Tibial nerve (tissue), 4 donors: Measurements from ENCODE around the gene C5orf15. TPM values are rescaled to one million over a fixed set of nuclear protein-coding genes. Genes with fewer than 3 reads are reported as not detected.

Experiments used
- DNase-seq, 2 donors: peaks; one replicate each; pipeline ENCODE4 v3.0.0-alpha.2; 2019; ENCODE audit warnings: low spot score in 2 of 2
- H3K27ac ChIP-seq, 4 donors: fragments of 200-600 bp; sonication (generic) in 3 of 4; one replicate each; pipeline ENCODE4 v1.5.1; 2017 to 2019; ENCODE audit warnings: mild to moderate bottlenecking in 1 of 4
- H3K27me3 ChIP-seq, 2 donors: fragments of 200-600 bp; sonication (generic) in 1 of 2; one replicate each; pipeline versions ENCODE4 v1.5.1 to v1.6.0; 2017 to 2019
- H3K36me3 ChIP-seq, 3 donors: fragments of 200-600 bp; sonication (generic); one replicate each; pipeline ENCODE4 v1.5.1; 2018 to 2019
- H3K4me1 ChIP-seq, 4 donors: fragments of 200-600 bp; sonication (generic) in 3 of 4; one replicate each; pipeline ENCODE4 v1.5.1; 2017 to 2019
- H3K4me3 ChIP-seq, 4 donors: fragments of 200-600 bp; sonication (generic) in 3 of 4; one replicate each; pipeline ENCODE4 v1.5.1; 2017 to 2019; ENCODE audit warnings: mild to moderate bottlenecking in 1 of 4, moderate library complexity in 1 of 4
- H3K9me3 ChIP-seq, 4 donors: fragments of 200-600 bp; sonication (generic) in 3 of 4; one replicate each; pipeline ENCODE4 v1.5.1; 2017 to 2019
- EP300 ChIP-seq, 2 donors: sonication (generic); formaldehyde crosslinking; IDR thresholded peaks; one replicate each; pipeline ENCODE4 v1.6.1; 2017; ENCODE audit warnings: antibody characterized with exemption in 2 of 2, mild to moderate bottlenecking in 1 of 2
- POLR2A ChIP-seq, 2 donors: fragments of 450-650 bp; IDR thresholded peaks; one replicate each; pipeline ENCODE4 v1.6.1; 2017; ENCODE audit warnings: antibody characterized with exemption in 2 of 2, mild to moderate bottlenecking in 2 of 2, moderate library complexity in 2 of 2
- WGBS, 2 donors: methylation state at CpG; one replicate each; pipeline ENCODE4 v1.1.5; 2018; 5-methylcytosine and 5-hydroxymethylcytosine counted together
- total RNA-seq, 4 donors: library from RNA; depleted of rRNA; stranded (reverse); fragments of >200 nt; gene quantifications; one replicate each; pipeline ENCODE4 v1.1.0, GENCODE V29; 2016
- TF ChIP-seq, protein P1 (sequence below), 5 experiments: fragments of 200-600 bp in 3 of 5; fragments of 450-650 bp in 2 of 5; sonication (generic) in 3 of 5; IDR thresholded peaks; one replicate each; pipeline ENCODE4 v1.5.1; 2016 to 2019; ENCODE audit warnings: antibody characterized with exemption in 5 of 5, mild to moderate bottlenecking in 3 of 5, moderate library complexity in 2 of 5

Gene C5orf15
- total RNA-seq, 4 donors from 2014 or later = 27.6 to 34.3 (median 32.9) TPM

GRCh38 chr5:133928587-133929393, 39.6 kb downstream of the C5orf15 start:
- Histone ChIP-seq H3K4me1 (peaks cover 0 to 18% (median 2%) of the 10 kb centered on the region in 4 donors), H3K9me3 (no peaks in the 10 kb centered on the region), H3K4me3 (no peak overlapping the region), H3K36me3 (no peaks in the 10 kb centered on the region), H3K27me3 (no peaks in the 10 kb centered on the region), H3K27ac (no peak overlapping the region)
- TF ChIP-seq, protein P1, sequence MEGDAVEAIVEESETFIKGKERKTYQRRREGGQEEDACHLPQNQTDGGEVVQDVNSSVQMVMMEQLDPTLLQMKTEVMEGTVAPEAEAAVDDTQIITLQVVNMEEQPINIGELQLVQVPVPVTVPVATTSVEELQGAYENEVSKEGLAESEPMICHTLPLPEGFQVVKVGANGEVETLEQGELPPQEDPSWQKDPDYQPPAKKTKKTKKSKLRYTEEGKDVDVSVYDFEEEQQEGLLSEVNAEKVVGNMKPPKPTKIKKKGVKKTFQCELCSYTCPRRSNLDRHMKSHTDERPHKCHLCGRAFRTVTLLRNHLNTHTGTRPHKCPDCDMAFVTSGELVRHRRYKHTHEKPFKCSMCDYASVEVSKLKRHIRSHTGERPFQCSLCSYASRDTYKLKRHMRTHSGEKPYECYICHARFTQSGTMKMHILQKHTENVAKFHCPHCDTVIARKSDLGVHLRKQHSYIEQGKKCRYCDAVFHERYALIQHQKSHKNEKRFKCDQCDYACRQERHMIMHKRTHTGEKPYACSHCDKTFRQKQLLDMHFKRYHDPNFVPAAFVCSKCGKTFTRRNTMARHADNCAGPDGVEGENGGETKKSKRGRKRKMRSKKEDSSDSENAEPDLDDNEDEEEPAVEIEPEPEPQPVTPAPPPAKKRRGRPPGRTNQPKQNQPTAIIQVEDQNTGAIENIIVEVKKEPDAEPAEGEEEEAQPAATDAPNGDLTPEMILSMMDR (IDR thresholded peaks at IDR 0.05) = no peak
- TF ChIP-seq EP300 (IDR thresholded peaks at IDR 0.05) = no peak
- no peak for TF ChIP-seq POLR2A (IDR thresholded peaks at IDR 0.05)
- no peak for DNase-seq
- WGBS, 2 donors = 79 to 85% methylated on average over 9 of the region's 9 CpGs

- no peak overlapping the region for H3K27ac ChIP-seq
These were observed 40.9 kb downstream of the C5orf15 start for GRCh38 chr5:133927300-133928180.

DNA sequence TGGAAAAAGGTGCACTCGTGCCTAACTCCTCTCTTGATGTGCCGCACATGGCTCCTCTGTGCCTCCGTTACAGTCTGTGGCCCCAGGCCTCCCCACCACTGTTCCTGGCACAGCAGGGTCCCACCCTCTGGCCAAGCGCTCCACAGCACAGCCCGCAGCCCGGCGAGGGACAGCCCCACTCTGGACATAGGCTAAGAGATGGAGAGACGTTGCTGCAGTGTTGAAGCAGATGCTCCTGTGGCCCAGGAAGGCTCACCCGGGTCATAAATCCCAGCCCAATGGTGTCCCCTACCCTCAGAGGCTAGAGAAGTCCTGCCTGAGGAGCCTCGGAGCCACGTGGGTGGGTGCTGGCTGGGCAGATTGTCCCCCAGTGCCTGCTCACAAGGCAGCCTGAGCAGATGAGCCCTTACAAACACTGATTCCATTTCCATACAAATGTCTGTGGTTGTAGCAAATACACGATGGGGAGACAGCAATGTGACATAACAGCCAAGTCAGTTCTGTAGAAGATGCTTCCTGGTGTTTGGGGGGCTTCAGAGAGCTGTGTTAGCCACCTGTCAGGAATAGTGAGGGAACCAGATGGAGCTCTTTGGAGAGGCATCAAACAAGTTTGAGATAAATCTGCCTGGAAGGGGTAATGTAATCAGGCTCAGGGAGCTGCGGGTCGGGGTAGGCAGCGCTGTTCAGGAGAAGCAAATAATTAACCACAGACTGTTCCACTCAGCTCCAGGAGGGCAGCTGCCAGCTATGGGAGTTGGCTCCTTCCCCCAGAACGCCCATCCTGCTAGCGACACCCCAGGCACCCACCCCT, 41.7 kb downstream of the C5orf15 start:
- no peaks in the 10 kb centered on the region for H3K36me3 ChIP-seq
- WGBS, 2 donors = 75 to 83% methylated on average over 16 to 17 of the region's 17 CpGs
- DNase-seq = no peak
- H3K27ac ChIP-seq = no peak overlapping the region
- no peaks in the 10 kb centered on the region for H3K9me3 ChIP-seq
- H3K4me3 ChIP-seq = no peak overlapping the region
- TF ChIP-seq, protein P1 (IDR thresholded peaks at IDR 0.05) = no peak
- TF ChIP-seq EP300 (IDR thresholded peaks at IDR 0.05) (no peak), POLR2A (IDR thresholded peaks at IDR 0.05) (no peak)
- peaks cover 0 to 10% (median 0%) of the 10 kb centered on the region in 4 donors for H3K4me1 ChIP-seq
- no peaks in the 10 kb centered on the region for H3K27me3 ChIP-seq

More at GRCh38 chr5:133927300-133928180, 40.9 kb downstream of the C5orf15 start:
- Histone ChIP-seq H3K9me3 (no peaks in the 10 kb centered on the region), H3K36me3 (no peaks in the 10 kb centered on the region), H3K4me3 (no peak overlapping the region), H3K27me3 (no peaks in the 10 kb centered on the region), H3K4me1 (peaks cover 0 to 10% (median 0%) of the 10 kb centered on the region in 4 donors)
- no peak for DNase-seq
- 74 to 75% methylated on average over 13 of the region's 13 CpGs for WGBS, 2 donors
- TF ChIP-seq, protein P1 (IDR thresholded peaks at IDR 0.05) = no peak
- no peak for TF ChIP-seq POLR2A (IDR thresholded peaks at IDR 0.05)
- no peak for TF ChIP-seq EP300 (IDR thresholded peaks at IDR 0.05)

DNA sequence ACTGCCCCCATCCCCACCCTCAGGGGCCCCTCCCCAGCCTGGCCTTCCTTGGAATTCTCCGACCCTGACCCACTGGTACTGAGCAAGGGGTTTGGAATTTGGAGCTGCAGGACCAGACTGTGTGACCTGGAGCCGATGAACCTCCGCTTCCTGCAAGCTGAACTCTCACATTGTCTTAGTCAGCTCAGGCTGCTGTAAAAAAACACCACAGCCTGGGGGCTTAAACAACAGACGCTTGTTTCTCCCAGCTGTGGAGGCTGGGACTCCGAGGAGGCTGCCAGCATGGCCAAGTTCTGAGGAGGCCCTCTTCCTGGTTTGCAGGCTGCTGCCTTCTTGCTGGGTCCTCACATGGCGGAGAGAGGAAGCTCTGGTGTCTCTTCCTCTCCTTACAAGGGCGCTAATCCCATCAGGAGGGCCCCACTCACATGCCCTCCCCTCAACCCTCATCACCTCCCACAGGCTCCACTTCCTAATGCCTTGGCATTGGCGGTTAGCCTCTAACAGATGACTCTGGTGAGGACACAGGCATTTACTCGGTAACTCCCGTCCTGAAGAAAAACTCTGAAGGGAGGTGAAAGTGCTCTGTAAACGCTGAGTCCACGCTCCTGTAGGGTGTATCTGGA, 42.4 kb downstream of the C5orf15 start:
- no peak overlapping the region for H3K4me3 ChIP-seq
- TF ChIP-seq POLR2A (IDR thresholded peaks at IDR 0.05) (no peak), EP300 (IDR thresholded peaks at IDR 0.05) (no peak)
- TF ChIP-seq, protein P1 (IDR thresholded peaks at IDR 0.05) = no peak
- H3K9me3 ChIP-seq = no peaks in the 10 kb centered on the region
- 75 to 80% methylated on average over 12 of the region's 12 CpGs for WGBS, 2 donors
- no peak overlapping the region for H3K27ac ChIP-seq
- peaks cover 0 to 10% (median 0%) of the 10 kb centered on the region in 4 donors for H3K4me1 ChIP-seq
- no peaks in the 10 kb centered on the region for H3K27me3 ChIP-seq
- DNase-seq = no peak
- no peaks in the 10 kb centered on the region for H3K36me3 ChIP-seq
